T-helper 1 cell treated with Interleukin-12 subunit alpha and Interleukin-12 subunit beta and Interleukin-4 antibody, amounts not matched to agents 30 μg/mL and 1 μg/mL, for 36 hours (primary cell): ENCODE data around the gene DHH.

Experiments
- H3K27ac Mint-ChIP-seq: one replicate; pipeline ENCODE4 v1.8.0; 2021; ENCODE audit warnings: mild to moderate bottlenecking, mixed read lengths
- H3K27me3 Mint-ChIP-seq: one replicate; pipeline ENCODE4 v1.8.0; 2021; ENCODE audit warnings: low read depth, mixed read lengths
- H3K36me3 Mint-ChIP-seq: one replicate; pipeline ENCODE4 v1.8.0; 2021; ENCODE audit warnings: low read depth, mixed read lengths
- H3K4me1 Mint-ChIP-seq: one replicate; pipeline ENCODE4 v1.8.0; 2021; ENCODE audit warnings: low read depth, mixed read lengths
- H3K4me3 Mint-ChIP-seq: one replicate; pipeline ENCODE4 v1.8.0; 2021; ENCODE audit warnings: mild to moderate bottlenecking, moderate library complexity, mixed read lengths
- H3K9me3 Mint-ChIP-seq: one replicate; pipeline ENCODE4 v1.8.0; 2021; ENCODE audit warnings: mixed read lengths

The DHH gene

DNA sequence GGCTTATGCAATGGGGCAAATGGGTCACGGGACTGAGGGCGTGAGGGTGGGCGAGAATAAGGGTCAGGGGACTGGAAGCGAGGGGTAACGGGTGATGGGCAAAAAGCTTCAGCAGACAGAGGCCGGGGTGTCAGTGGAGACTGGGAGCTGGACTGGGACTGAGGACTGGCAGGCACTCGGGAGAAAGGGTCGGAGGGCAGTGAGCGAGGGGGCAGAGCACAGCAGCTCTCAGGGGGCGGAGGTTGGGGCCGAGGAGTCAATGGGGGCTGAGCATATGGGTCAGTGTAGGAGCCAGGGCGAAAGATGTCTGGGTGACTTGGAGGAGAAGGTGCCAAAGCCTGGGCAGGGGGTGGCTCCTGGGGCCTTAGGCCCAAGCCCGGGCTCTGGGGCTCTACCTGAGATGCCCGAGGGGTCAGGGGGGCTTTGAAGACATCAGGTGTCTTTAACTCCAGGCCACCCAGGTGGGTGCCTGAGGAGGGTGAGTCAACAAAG, 54.2 kb downstream of the DHH start:
- Mint-ChIP-seq H3K4me1 (no peaks in the 10 kb centered on the region), H3K27ac (no peak overlapping the region), H3K27me3 (no peaks in the 10 kb centered on the region), H3K36me3 (peaks cover 47% of the 10 kb centered on the region), H3K9me3 (no peaks in the 10 kb centered on the region), H3K4me3 (no peak overlapping the region)

DNA sequence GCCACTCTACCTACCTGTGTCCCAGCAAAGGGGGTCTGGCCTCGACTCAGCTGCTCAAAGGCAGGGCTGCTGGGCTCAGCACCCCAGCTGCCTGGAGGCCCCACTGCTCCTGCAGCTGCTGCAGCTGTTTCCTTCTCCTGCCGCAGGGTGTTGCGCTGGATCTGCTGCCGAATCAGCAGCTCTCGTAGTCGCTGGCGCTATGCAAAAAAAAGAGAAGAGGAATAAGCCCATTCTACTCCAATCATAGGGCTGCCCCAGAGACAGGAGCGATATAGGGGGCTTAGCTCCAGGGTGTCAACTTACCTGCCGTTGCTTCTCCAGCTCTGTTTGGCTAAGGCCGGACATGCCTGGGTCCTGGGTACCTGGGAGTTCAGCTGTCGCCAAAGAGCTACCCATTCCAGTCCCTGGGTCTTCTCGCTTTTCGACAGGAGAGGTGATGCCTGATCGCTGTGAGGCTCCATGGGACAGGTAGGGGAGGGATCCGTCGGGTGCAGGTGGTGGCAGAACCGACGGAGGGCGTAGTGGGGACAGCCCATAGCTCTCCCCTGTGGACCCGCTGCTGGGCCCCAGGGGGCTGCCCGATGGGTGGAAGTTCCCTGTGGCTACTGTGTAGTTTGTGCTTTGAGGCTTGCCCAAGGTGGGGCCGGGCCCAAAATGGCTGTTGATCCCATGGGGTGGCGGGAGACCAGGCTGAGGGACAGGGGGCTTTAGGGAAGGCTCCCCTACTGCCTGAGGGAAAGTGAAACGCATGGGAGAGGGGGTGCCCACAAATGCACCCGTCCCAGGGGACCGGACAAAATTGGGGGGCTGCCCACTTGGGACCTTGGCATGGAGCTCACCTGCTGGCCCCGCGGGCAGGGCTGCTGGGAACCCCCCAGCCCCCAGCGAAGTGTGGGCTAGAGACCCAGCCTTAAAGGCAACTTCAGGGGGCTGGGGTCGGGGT, 54.9 kb downstream of the DHH start:
- H3K4me1 Mint-ChIP-seq: no peaks in the 10 kb centered on the region
- H3K27me3 Mint-ChIP-seq: no peaks in the 10 kb centered on the region
- H3K27ac Mint-ChIP-seq: no peak overlapping the region
- H3K4me3 Mint-ChIP-seq: no peak overlapping the region
- peaks cover 49% of the 10 kb centered on the region for H3K36me3 Mint-ChIP-seq
- H3K9me3 Mint-ChIP-seq: no peaks in the 10 kb centered on the region

DNA sequence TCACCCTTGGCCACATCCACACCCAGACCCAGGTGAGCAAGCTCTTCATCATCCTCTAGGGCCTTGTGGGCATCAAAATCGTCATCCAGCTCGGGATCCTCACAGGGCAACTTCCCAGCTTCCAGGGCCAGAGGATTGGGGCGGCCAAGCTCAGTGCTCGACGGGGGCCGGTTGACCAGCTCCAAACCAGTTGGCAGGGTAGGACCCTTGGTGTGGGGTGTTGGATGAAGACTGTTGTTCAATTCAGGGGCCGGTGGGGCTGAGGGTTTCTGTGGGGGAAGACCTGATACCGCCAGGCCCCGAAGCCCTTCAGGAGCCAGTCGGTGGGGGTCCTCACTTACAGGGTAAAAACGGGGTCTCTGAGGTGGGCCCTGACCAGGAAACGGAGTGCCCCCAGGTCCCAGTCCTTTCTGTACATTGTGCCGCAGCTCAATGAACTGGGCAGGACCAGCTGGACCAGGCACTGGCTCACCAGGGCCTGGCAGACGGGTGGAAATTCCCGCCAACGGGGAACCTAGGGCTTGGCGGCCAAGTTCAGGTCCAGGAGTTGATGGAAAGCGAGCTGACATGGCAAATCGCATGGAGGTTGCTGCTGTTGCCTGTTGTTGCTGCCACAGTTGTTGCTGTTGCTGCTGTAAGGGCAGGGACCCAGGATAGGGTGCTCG, 56.2 kb downstream of the DHH start:
- Mint-ChIP-seq H3K27ac (no peak overlapping the region), H3K4me3 (no peak overlapping the region), H3K27me3 (no peaks in the 10 kb centered on the region), H3K9me3 (no peaks in the 10 kb centered on the region), H3K4me1 (no peaks in the 10 kb centered on the region), H3K36me3 (peaks cover 44% of the 10 kb centered on the region)

DNA sequence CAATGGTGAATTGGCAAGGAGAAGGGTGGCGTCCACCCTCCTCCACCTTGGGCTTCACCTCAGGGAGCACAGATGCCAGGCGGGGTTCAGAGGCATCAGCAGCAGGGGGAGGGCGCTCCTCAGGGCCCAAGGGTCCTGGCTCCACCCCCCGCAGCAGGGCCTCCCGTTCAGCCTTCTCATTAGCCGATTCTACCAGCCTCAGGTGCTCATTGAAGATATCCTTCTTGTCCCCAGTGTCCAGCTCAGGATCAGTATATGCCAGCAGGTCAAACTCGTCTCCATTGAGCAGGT, 56.7 kb downstream of the DHH start:
- no peaks in the 10 kb centered on the region for H3K4me1 Mint-ChIP-seq
- H3K4me3 Mint-ChIP-seq: no peak overlapping the region
- H3K9me3 Mint-ChIP-seq: no peaks in the 10 kb centered on the region
- H3K27ac Mint-ChIP-seq: no peak overlapping the region
- no peaks in the 10 kb centered on the region for H3K27me3 Mint-ChIP-seq
- H3K36me3 Mint-ChIP-seq: peaks cover 39% of the 10 kb centered on the region

DNA sequence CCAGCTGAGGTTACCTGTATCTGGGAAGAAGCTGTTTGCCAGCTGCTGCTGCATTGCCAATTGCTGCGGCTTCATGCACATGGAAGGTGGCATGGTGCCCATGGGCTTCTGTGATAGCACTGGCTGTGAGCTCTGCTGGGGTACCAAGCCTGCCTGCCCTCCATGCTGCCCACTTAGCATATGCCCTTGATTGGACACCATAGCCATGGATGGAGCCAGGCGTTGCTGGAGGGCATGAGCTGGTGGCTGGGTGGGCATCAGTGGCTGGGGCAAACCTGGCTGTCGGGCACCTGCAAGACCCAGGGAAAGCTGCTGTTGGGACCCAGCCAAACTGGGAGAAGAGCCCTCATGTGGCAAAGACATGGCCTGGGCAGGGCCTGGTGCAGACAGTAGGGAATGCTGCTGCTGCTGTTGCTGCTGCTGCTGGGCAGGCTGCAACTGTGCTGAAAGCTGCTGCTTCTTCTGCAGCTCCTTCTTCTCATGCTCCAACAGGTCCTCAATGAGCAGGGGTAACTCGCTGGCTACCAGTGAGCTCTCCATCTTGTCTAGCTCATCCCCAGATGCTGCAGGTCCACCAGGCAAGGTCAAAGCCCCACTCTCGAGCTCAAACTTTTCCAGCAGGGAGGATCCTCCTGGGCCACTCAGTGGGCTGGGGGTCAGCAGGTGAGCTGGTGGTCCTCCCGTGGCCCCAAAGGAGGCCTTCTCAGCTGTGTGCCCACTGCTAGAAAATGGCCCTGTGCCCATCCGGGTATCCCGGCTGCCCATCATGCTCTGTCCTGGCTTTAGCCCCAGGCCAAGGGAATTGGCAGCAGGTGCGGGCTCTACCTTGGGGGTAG, 57.3 kb downstream of the DHH start:
- Mint-ChIP-seq H3K36me3 (peaks cover 39% of the 10 kb centered on the region), H3K27ac (no peak overlapping the region), H3K27me3 (no peaks in the 10 kb centered on the region), H3K4me3 (no peak overlapping the region), H3K4me1 (no peaks in the 10 kb centered on the region), H3K9me3 (no peaks in the 10 kb centered on the region)
